Neuronal stem cell (in vitro differentiated cells): ENCODE measurements around the gene DCC.

Source experiments
- DNase-seq: peaks from one replicate; pipeline ENCODE4 v3.0.0-alpha.2; 2013; ENCODE audit warnings: low spot score
- H2AFZ ChIP-seq: one replicate; pipeline ENCODE4 v1.6.1; 2013; ENCODE audit warnings: mild to moderate bottlenecking, low read length, inconsistent platforms
- H2AK5ac ChIP-seq: 2 replicates; pipeline ENCODE4 v1.6.1; 2013; ENCODE audit warnings: low read depth, mild to moderate bottlenecking, inconsistent platforms, low read length, moderate library complexity, mixed read lengths
- H2BK120ac ChIP-seq: 2 replicates; pipeline ENCODE4 v1.6.1; 2013; ENCODE audit warnings: low read depth, mild to moderate bottlenecking, inconsistent platforms, low read length, moderate library complexity, mixed read lengths
- H2BK12ac ChIP-seq: one replicate; pipeline ENCODE4 v1.6.1; 2013; ENCODE audit warnings: low read length, inconsistent platforms
- H2BK15ac ChIP-seq: 2 replicates; pipeline ENCODE4 v1.6.1; 2013; ENCODE audit warnings: mild to moderate bottlenecking, low read length, inconsistent platforms, mixed read lengths
- H2BK5ac ChIP-seq: one replicate; pipeline ENCODE4 v1.6.1; 2013; ENCODE audit warnings: inconsistent platforms, mild to moderate bottlenecking, low read length, moderate library complexity
- H3K14ac ChIP-seq: one replicate; pipeline ENCODE4 v1.6.1; 2013; ENCODE audit warnings: low read length, inconsistent platforms
- H3K18ac ChIP-seq: 2 replicates; pipeline ENCODE4 v1.6.1; 2013; ENCODE audit warnings: low read length, inconsistent platforms
- H3K23ac ChIP-seq: 2 replicates; pipeline ENCODE4 v1.6.1; 2013; ENCODE audit warnings: low read depth, mild to moderate bottlenecking, mixed read lengths, low read length, inconsistent platforms; ENCODE audit not compliant: poor library complexity
- H3K27ac ChIP-seq: replicated peaks from 3 replicates; pipeline ENCODE4 v1.5.1; 2013; ENCODE audit warnings: low read length, inconsistent platforms
- H3K27me3 ChIP-seq, 3 experiments: 2 replicates each; pipeline ENCODE4 v1.6.1; 2013; ENCODE audit warnings: low read length in 3 of 3, mild to moderate bottlenecking in 2 of 3, inconsistent platforms in 1 of 3, low read depth in 1 of 3, mixed read lengths in 1 of 3, moderate library complexity in 1 of 3; ENCODE audit not compliant: control insufficient read depth in 3 of 3, insufficient read depth in 3 of 3
- H3K36me3 ChIP-seq, 2 donors: replicated peaks in 1 of 2; 2 replicates each; pipeline ENCODE4 v1.6.1; 2013; ENCODE audit warnings: low read length in 2 of 2; ENCODE audit not compliant: control insufficient read depth in 2 of 2, insufficient read depth in 2 of 2
- H3K4ac ChIP-seq: 2 replicates; pipeline ENCODE4 v1.6.1; 2013; ENCODE audit warnings: inconsistent platforms, mild to moderate bottlenecking, low read length, moderate library complexity
- H3K4me1 ChIP-seq, 2 donors: 1 replicate in 1 of 2; 2 replicates in 1 of 2; pipeline ENCODE4 v1.6.1; 2013; ENCODE audit warnings: low read length in 2 of 2, low read depth in 1 of 2; ENCODE audit not compliant: control insufficient read depth in 2 of 2, insufficient read depth in 1 of 2
- H3K4me2 ChIP-seq: one replicate; pipeline ENCODE4 v1.6.1; 2013; ENCODE audit warnings: mild to moderate bottlenecking, low read length, inconsistent platforms; ENCODE audit not compliant: insufficient read depth, poor library complexity, severe bottlenecking
- H3K4me3 ChIP-seq, 2 donors: 2 replicates each; pipeline ENCODE4 v1.5.1; 2013; ENCODE audit warnings: low read length in 2 of 2, mild to moderate bottlenecking in 2 of 2, inconsistent platforms in 1 of 2, moderate library complexity in 1 of 2
- H3K79me1 ChIP-seq: one replicate; pipeline ENCODE4 v1.6.1; 2013; ENCODE audit warnings: low read depth, mild to moderate bottlenecking, inconsistent platforms, low read length, moderate library complexity
- H3K9ac ChIP-seq: one replicate; pipeline ENCODE4 v1.6.1; 2013; ENCODE audit warnings: mild to moderate bottlenecking, low read depth, low read length, inconsistent platforms; ENCODE audit not compliant: poor library complexity
- H3K9me3 ChIP-seq, 2 donors: replicated peaks in 1 of 2; 2 replicates each; pipeline versions ENCODE3 to v1.6.1; 2013; ENCODE audit warnings: low read length in 2 of 2, mild to moderate bottlenecking in 2 of 2, inconsistent platforms in 1 of 2, low read depth in 1 of 2, mixed read lengths in 1 of 2, moderate library complexity in 1 of 2; ENCODE audit not compliant: control insufficient read depth in 2 of 2, insufficient read depth in 1 of 2
- H4K8ac ChIP-seq: one replicate; pipeline ENCODE4 v1.6.1; 2013; ENCODE audit warnings: low read depth, mild to moderate bottlenecking, inconsistent platforms, low read length, moderate library complexity
- H4K91ac ChIP-seq: one replicate; pipeline ENCODE4 v1.6.1; 2013; ENCODE audit warnings: low read length, low read depth, mild to moderate bottlenecking, inconsistent platforms; ENCODE audit not compliant: poor library complexity
- WGBS, 2 donors: extraction: QIAGEN DNeasy Blood & Tissue Kit; methylation state at CpG; one replicate each; pipeline ENCODE4 v1.1.7; 2013; ENCODE audit warnings: missing lambda C conversion rate in 2 of 2, mixed read lengths in 1 of 2; ENCODE audit not compliant: insufficient read length in 2 of 2, insufficient replicate concordance in 1 of 2; ENCODE audit errors: extremely low coverage in 2 of 2; 5-methylcytosine and 5-hydroxymethylcytosine counted together

Gene DCC

DNA sequence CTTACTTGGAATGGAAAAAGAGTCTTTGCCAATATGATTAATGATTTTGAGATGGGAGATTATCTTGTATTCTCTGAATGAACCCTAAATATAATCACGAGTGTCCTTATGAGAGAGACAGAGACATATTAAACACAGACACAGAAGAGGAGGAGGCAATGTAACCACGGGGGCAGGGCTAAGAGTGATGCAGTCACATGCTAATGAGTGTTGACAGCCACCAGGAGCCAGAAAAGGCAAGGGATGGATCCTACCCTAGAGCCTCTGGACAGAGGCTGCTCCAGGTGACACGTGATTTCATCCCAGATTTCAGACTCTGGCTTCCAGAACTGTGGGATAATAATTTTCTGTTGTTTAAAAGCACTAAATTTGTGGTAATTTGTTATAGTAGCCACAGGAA, 1204.9 kb downstream of the DCC start:
- Histone ChIP-seq H3K4ac (no peak overlapping the region), H3K18ac (no peak overlapping the region), H4K8ac (no peak overlapping the region), H3K27me3 (no peaks in the 10 kb centered on the region), H2BK15ac (no peak overlapping the region), H3K4me3 (no peak overlapping the region), H3K23ac (no peak overlapping the region), H2AK5ac (no peak overlapping the region), H2BK120ac (no peak overlapping the region), H3K36me3 (no peaks in the 10 kb centered on the region), H3K27ac (no peak overlapping the region), H3K4me1 (peaks cover 1 to 25% of the 10 kb centered on the region in 2 donors), H3K79me1 (no peaks in the 10 kb centered on the region), H2AFZ (peak overlapping the region; percentile 4), H4K91ac (no peak overlapping the region), H2BK12ac (no peak overlapping the region), H3K9ac (no peak overlapping the region), H3K9me3 (peaks cover 0 to 8% of the 10 kb centered on the region in 2 donors), H2BK5ac (no peak overlapping the region), H3K4me2 (no peak overlapping the region), H3K14ac (no peak overlapping the region)
- DNase-seq = no peak
- no CpG with 5 or more reads among the region's 3 CpGs for WGBS, 2 donors

DNA sequence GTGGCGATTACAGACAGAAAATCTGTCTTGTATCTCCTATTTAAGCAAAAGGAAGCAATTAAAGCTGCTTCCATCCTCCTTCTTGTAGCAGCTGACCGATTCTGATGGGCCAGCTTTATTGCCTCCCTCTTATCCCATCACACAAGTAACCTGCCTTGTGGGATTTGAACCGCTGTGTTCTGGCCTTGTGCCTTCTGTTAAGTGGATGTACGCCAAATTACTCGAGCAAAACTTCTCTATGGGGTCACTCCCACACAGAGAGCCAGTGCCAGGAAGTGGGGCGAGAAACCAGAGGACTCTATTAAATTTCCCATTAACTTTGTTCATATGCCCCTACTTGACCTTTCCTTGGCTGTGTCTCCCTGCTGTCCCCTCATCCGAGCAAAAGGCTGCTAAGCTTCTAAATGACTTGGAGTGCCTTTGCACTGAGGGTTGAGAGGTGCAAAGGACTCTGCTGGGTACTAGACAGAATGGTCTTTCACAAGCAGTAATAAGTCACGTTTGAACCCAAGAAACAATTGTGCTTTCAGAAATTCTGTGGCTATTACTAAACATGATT, 1212.0 kb downstream of the DCC start:
- H2BK12ac ChIP-seq = no peak overlapping the region
- no peak overlapping the region for H3K23ac ChIP-seq
- H3K4me1 ChIP-seq = no peaks in the 10 kb centered on the region
- no peak overlapping the region for H3K4me2 ChIP-seq
- H3K27me3 ChIP-seq = no peaks in the 10 kb centered on the region
- no peak overlapping the region for H2AK5ac ChIP-seq
- H3K27ac ChIP-seq = no peak overlapping the region
- no peak overlapping the region for H3K4ac ChIP-seq
- no peak overlapping the region for H2BK15ac ChIP-seq
- no peaks in the 10 kb centered on the region for H3K79me1 ChIP-seq
- H4K8ac ChIP-seq = no peak overlapping the region
- no peaks in the 10 kb centered on the region for H3K36me3 ChIP-seq
- WGBS, 2 donors = no CpG with 5 or more reads among the region's 8 CpGs
- H2BK5ac ChIP-seq = no peak overlapping the region
- no peak overlapping the region for H4K91ac ChIP-seq
- H3K18ac ChIP-seq = no peak overlapping the region
- no peak overlapping the region for H3K14ac ChIP-seq
- no peak overlapping the region for H2BK120ac ChIP-seq
- DNase-seq = no peak
- peak overlapping the region; percentile 18 for H2AFZ ChIP-seq
- H3K9ac ChIP-seq = no peak overlapping the region
- peaks cover 0 to 24% of the 10 kb centered on the region in 2 donors for H3K9me3 ChIP-seq
- H3K4me3 ChIP-seq = no peak overlapping the region

DNA sequence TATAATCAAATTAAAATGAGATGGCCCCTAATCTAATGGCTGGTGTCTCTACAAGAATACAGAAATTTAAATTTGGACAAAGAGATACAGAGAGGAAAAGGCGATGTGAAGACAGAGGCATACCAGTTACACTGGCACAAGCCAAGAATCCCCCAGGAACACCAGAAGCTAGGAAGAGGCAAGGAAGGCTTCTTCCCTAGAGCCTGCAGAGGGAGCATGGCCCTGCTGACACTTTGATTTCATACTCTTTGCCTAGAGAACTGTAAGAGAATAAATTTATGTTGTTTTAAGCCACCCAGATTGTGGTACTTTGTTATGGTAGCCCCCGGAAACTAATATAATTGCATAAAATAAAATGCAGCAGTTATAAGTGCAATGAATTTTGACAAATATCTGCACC, 1213.0 kb downstream of the DCC start:
- Histone ChIP-seq H3K27me3 (no peaks in the 10 kb centered on the region), H3K4me2 (no peak overlapping the region), H2BK12ac (no peak overlapping the region), H3K79me1 (no peaks in the 10 kb centered on the region), H3K4me1 (no peaks in the 10 kb centered on the region), H3K23ac (no peak overlapping the region), H3K9ac (no peak overlapping the region), H3K18ac (no peak overlapping the region), H3K9me3 (peaks cover 0 to 23% of the 10 kb centered on the region in 2 donors), H2AK5ac (no peak overlapping the region), H2BK120ac (no peak overlapping the region), H2BK15ac (no peak overlapping the region), H4K8ac (no peak overlapping the region), H3K27ac (no peak overlapping the region), H2AFZ (no peak overlapping the region), H3K4ac (no peak overlapping the region), H2BK5ac (no peak overlapping the region), H3K36me3 (no peaks in the 10 kb centered on the region), H3K14ac (no peak overlapping the region), H3K4me3 (no peak overlapping the region), H4K91ac (no peak overlapping the region)
- WGBS, 2 donors = no CpG with 5 or more reads among the region's 2 CpGs
- DNase-seq = no peak

DNA sequence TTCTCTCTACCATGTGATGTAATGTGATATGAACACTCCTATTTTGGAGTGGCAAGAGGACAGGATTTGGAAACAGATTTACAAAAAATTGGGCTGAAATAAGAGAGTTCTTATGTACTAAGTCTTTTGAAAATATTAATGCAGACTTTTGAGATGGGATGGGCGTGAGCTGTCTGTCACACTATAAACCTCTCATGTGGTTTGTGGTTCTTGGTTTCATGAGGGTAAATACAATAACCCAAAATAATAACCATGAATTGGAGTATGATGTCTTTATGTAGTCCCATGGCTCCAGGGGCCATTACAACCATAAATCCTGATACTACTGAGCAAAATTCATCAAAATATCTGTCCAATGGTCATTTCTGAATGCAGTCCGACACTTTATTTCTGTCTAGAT, 1216.5 kb downstream of the DCC start:
- Histone ChIP-seq H3K27me3 (no peaks in the 10 kb centered on the region), H2BK15ac (no peak overlapping the region), H3K4ac (no peak overlapping the region), H3K9me3 (peaks cover 0 to 22% of the 10 kb centered on the region in 2 donors), H2AK5ac (no peak overlapping the region), H3K4me1 (no peaks in the 10 kb centered on the region), H2BK12ac (no peak overlapping the region), H3K36me3 (no peaks in the 10 kb centered on the region), H2AFZ (no peak overlapping the region), H3K14ac (no peak overlapping the region), H3K9ac (no peak overlapping the region), H2BK5ac (no peak overlapping the region), H3K4me3 (no peak overlapping the region), H4K91ac (no peak overlapping the region), H3K23ac (no peak overlapping the region), H3K27ac (no peak overlapping the region), H4K8ac (no peak overlapping the region), H3K18ac (no peak overlapping the region), H2BK120ac (no peak overlapping the region), H3K4me2 (no peak overlapping the region), H3K79me1 (no peaks in the 10 kb centered on the region)
- no CpG with 5 or more reads among the region's 2 CpGs for WGBS, 2 donors
- no peak for DNase-seq
